ENCODE measurements around the gene DDN. TPM values are rescaled to one million over a fixed set of nuclear protein-coding genes. Genes with fewer than 3 reads are reported as not detected.

Gene DDN
- total RNA-seq, 2 donors from 2014 or later = 0.14 TPM; not detected in 1

DNA sequence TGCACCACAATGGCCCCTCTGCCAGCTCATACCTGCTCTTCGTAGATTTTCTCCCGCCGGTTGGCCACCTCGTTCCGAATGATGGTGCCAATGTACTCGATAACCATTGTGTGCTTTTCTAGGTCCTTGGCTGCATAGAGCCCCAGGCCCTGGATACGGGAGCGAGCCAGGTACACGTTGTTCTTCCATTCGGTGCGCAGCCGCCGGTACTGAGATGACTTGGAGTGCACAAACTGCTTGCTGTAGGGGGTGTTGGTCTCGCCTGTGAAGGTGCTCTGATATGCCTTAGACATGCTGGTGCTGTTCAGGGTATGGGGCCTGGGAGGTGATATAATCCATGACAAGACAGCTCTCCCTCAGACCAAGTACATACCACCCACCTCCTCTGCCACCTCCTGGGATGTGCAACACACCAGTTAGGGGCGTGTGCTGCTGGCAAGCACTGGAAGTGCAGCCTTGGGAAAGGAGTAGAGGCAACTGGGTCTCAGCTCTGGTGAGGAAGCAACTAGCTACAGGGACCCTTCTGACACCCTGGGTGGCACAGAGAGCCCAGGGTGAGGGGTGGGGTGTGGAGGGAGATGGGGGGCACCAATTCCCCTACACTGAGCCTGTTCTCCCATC lies 23.5 kb upstream of the DDN start:
- Histone ChIP-seq H3K9me3 (no peaks in the 10 kb centered on the region), H3K4me3 (no peak overlapping the region), H3K27ac (no peak overlapping the region), H3K4me1 (ENCODE audit: control insufficient read depth in 1 of 2, low read depth in 2 of 2) (peaks cover 5% of the 10 kb centered on the region in 2 donors), H3K36me3 (peaks cover 44% of the 10 kb centered on the region), H3K27me3 (replicated peaks; ENCODE audit: insufficient read depth) (no peaks in the 10 kb centered on the region)
- ATAC-seq (ENCODE audit: insufficient number of reproducible peaks, low FRiP score, low read depth) = no peak
- TF ChIP-seq, protein P1, sequence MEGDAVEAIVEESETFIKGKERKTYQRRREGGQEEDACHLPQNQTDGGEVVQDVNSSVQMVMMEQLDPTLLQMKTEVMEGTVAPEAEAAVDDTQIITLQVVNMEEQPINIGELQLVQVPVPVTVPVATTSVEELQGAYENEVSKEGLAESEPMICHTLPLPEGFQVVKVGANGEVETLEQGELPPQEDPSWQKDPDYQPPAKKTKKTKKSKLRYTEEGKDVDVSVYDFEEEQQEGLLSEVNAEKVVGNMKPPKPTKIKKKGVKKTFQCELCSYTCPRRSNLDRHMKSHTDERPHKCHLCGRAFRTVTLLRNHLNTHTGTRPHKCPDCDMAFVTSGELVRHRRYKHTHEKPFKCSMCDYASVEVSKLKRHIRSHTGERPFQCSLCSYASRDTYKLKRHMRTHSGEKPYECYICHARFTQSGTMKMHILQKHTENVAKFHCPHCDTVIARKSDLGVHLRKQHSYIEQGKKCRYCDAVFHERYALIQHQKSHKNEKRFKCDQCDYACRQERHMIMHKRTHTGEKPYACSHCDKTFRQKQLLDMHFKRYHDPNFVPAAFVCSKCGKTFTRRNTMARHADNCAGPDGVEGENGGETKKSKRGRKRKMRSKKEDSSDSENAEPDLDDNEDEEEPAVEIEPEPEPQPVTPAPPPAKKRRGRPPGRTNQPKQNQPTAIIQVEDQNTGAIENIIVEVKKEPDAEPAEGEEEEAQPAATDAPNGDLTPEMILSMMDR (IDR thresholded peaks at IDR 0.05) = no peak
- no peak for DNase-seq (ENCODE audit: low spot score)

DNA sequence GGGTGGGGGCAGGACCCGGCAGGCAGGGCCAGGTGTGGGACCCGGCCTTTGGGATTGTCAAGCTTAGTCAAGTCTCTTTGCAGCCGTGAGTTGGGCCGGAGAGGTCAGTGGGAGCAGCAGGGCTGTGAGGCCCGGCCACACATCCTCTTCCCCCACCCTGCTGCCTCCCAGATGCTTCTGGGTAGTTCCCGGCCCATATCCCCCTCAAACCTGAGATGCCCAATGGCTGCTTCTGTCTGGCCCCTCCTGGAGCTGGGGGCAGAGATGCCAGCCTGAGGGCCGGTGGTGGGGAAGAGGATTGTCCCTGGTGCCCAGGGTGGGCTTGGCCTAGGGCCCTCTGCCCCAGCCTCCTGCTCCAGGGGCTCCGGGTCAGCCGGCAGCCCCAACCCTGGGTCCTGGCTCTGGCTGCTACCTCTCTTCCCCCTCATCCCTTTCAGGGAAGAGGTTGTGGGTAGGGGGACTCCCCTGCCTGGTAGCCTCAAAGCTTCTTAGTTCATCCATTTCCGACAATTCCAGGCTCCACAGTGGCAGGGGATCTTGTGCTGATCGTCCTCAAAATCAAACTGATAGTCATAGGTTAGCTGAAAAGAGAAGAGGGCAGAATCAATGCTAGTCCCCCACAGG lies 22.2 kb upstream of the DDN start:
- Histone ChIP-seq H3K36me3 (peaks cover 31% of the 10 kb centered on the region), H3K4me3 (no peak overlapping the region), H3K4me1 (ENCODE audit: control insufficient read depth in 1 of 2, low read depth in 2 of 2) (peaks cover 10 to 12% of the 10 kb centered on the region in 2 donors), H3K27me3 (replicated peaks; ENCODE audit: insufficient read depth) (no peaks in the 10 kb centered on the region), H3K9me3 (no peaks in the 10 kb centered on the region), H3K27ac (no peak overlapping the region)
- TF ChIP-seq, protein P1 (IDR thresholded peaks at IDR 0.05) = no peak
- ATAC-seq (ENCODE audit: insufficient number of reproducible peaks, low FRiP score, low read depth) (no peak), DNase-seq (ENCODE audit: low spot score) (no peak)

DNA sequence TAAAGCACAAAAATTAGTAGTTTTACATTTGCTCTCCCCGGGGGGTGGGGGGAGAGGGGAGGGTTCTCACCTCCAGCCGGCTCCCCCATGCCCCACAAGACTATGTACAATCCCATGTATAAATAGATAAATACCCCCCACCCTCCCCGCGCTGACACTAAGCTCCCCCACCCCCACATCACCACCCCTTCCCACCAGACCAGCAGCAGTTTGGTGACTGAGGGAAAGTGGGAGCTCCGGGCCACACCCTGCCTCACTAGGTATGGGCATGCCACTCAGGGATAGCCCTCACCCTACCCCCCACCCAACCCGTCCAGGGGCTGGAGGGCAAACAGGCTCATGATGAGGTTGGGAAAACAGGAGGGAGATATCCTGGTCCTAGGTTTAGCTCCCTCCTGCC lies 21.3 kb upstream of the DDN start:
- DNase-seq (ENCODE audit: low spot score) = no peak
- TF ChIP-seq, protein P1 (IDR thresholded peaks at IDR 0.05) = no peak
- Histone ChIP-seq H3K4me1 (ENCODE audit: control insufficient read depth in 1 of 2, low read depth in 2 of 2) (peaks cover 10 to 12% of the 10 kb centered on the region in 2 donors), H3K9me3 (no peaks in the 10 kb centered on the region), H3K4me3 (no peak overlapping the region), H3K36me3 (peaks cover 21% of the 10 kb centered on the region), H3K27ac (no peak overlapping the region), H3K27me3 (replicated peaks; ENCODE audit: insufficient read depth) (no peaks in the 10 kb centered on the region)
- ATAC-seq (ENCODE audit: insufficient number of reproducible peaks, low FRiP score, low read depth) = no peak

DNA sequence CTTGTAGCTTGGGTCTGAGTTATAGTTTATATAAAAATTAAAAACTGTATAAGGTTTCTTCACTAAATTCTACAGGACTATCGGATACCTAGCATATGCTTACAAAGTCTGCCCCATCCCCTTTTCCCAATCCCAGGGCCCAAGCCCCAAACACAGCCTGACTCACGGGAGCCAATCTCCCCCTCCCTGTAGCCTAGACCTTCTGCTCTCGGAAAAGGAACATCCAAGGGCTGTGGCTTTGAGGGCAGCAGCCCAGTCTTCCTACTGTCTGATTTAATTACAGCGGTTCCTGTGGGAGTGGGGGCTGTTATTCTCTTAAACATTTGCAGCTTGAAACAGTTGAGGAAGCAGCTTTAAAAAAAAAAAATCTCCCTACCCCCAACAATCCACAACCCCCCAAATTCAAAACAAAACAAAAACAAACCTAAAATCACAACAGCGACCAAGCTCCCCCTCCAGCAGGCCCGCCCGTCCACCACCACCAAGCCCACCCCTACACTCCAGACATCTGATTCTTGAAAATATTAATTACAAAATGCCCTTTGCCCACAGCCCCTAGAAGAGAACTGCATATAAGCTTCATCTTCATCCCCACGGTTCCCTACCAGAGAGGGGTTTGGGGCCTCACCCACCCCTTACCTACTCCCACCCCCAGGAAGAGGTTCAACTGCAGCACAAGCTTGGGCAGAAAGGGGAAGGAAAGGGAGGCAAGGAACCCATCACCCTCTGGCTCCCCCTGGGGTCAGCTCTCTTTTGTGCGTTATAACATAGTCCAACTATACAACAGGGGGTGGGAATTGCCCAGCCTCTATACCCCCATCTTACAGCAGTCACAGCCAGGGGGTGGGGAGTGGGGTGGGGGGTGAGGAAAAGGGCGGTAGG lies 20.5 kb upstream of the DDN start:
- no peaks in the 10 kb centered on the region for H3K9me3 ChIP-seq
- no peak for ATAC-seq (ENCODE audit: insufficient number of reproducible peaks, low FRiP score, low read depth)
- H3K36me3 ChIP-seq = peaks cover 14% of the 10 kb centered on the region
- DNase-seq (ENCODE audit: low spot score) = no peak
- TF ChIP-seq, protein P1 (IDR thresholded peaks at IDR 0.05) = no peak
- peak overlapping the region; percentile 90 to 95 for H3K27ac ChIP-seq
- no peaks in the 10 kb centered on the region for H3K27me3 ChIP-seq (replicated peaks; ENCODE audit: insufficient read depth)
- H3K4me3 ChIP-seq = peak overlapping the region; percentile 90
- peaks cover 10 to 12% of the 10 kb centered on the region in 2 donors for H3K4me1 ChIP-seq (ENCODE audit: control insufficient read depth in 1 of 2, low read depth in 2 of 2)

DNA sequence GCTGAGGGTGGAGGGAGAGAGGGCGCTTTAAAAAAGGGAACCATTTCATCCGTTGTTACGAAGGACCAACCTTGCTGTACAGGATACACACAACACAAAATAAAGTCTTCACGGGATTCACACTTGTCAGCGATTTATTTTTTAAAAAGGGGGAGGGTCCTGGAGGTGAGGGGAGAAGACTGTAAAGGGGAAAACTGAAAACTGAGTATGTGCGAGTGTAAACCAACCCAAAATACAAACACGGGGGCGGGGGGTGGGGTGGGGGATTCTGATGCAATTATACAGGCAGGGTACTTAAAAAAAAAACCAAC lies 19.9 kb upstream of the DDN start:
- no peaks in the 10 kb centered on the region for H3K27me3 ChIP-seq (replicated peaks; ENCODE audit: insufficient read depth)
- peak; percentile 38 for ATAC-seq (ENCODE audit: insufficient number of reproducible peaks, low FRiP score, low read depth)
- TF ChIP-seq, protein P1 (IDR thresholded peaks at IDR 0.05) = no peak

More for the DNA sequence above, 19.9 kb upstream of the DDN start:
- Histone ChIP-seq H3K4me3 (peak overlapping the region; percentile 90), H3K4me1 (ENCODE audit: control insufficient read depth in 1 of 2, low read depth in 2 of 2) (peaks cover 10 to 12% of the 10 kb centered on the region in 2 donors), H3K9me3 (no peaks in the 10 kb centered on the region), H3K27ac (peak overlapping the region; percentile 90 to 95), H3K36me3 (peaks cover 13% of the 10 kb centered on the region)
- DNase-seq (ENCODE audit: low spot score) = no peak
